NCI-H774 (cell line): ENCODE data around the gene C7orf25.
"Not testable (repeated sequence)": the region's sequence is repeated elsewhere in the genome, so short reads cannot be mapped to it uniquely, and the experiment has no call there.

Experiments used
- DNase-seq: peaks from one replicate; lab custom pipeline; 2025; lab: John Stamatoyannopoulos, UW

Gene C7orf25

DNA sequence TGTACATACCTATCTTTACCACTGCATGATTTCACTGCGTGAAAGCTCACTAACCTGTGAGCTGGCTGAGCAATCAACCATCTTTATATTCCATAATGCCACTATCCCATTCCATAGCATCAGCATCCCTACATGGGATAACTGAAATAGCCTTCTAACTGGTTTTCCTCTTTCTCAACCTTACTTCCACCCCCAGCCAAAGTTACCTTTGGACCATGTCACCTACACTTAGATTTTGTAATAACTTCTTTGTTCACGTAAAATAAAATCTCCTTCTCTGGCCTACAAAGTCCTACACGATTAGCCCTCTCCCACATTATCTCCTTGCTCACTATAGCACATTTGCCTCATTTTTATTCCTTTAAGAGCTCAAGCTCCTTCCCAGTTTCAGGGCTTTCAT is 17.6 kb upstream of the C7orf25 start:
- no peak for DNase-seq

DNA sequence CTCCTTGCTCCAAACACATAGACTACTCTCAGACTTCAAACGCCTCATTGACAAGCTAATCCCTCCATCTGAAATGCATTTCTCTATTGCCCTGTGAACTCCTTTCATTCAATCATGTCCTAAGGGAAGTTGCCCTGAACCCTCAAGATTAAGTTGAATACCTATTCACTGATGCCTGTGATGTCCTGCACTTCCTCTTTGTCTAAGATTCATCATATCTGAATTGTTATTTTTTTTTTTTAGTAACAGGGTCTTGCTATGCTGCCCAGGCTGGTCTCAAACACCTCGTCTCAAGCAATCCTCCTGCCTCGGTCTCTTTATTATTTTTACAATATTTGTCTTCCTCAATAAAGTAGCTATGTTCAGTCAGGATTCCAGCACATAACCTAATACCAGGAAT is 16.9 kb upstream of the C7orf25 start:
- no peak for DNase-seq

DNA sequence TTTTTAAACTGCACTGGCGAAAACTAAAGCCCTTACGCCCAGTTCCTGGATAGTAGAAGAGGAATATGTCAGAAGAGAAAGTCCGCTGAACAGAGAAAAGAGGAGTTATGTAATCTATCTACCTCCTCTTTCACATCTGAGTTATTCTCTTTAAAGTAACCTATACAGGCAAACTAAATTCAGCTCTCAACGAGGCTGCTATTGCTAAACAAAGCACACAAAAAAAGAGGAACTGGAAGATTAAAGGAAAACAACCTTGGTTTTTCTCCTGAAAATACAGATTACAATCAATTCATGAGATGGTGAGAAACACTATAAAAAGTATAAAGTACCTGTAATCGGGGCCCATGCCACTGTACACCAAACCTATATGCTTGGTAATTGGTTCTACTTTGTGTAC is 14.3 kb upstream of the C7orf25 start:
- no peak for DNase-seq

DNA sequence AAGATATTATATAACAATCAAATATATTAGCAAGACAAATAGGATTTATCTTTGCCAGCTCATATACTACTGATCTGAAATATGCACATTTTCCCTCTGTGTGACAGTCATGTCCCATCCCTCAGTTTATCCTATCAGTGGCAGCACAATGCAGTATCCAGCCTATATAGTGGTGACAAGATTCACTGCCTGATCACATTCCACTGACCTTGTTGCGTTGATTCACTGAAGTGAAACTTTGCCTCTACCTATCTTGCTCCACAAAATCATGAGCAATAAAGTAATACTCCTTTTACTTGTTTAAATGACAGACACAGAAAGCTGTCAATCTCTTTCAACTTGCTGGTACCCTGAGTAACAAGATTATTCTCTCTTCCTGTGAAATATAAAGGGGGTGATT is 13.8 kb upstream of the C7orf25 start:
- DNase-seq, result no peak

DNA sequence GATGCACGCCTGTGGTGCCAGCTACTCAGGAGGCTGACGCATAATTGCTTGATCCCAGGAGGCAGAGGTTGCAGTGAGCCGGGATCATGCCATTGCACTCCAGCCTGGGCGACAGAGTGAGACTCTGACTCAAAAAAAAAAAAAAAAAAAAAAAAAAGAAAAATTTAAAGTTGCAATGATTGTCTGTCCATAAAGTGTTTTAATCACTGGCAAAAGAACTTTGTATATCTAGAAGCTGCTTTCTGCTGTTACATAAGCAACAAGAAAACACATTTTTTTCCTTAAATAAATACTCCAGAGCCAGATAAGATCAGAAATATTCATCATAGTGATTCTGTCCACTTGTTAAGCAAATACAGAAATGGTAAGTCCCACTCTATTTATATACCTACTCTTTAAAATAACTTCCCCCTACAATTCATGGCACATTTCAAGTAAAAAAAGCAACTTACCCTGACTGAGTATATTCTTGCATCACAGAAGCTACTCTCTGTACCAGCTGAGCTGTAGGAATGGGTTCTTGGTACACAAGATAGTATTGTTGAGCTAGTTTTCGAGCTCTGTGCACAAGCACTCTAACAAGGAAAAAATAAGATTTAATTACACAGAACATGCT is 12.5 kb upstream of the C7orf25 start:
- no peak for DNase-seq

DNA sequence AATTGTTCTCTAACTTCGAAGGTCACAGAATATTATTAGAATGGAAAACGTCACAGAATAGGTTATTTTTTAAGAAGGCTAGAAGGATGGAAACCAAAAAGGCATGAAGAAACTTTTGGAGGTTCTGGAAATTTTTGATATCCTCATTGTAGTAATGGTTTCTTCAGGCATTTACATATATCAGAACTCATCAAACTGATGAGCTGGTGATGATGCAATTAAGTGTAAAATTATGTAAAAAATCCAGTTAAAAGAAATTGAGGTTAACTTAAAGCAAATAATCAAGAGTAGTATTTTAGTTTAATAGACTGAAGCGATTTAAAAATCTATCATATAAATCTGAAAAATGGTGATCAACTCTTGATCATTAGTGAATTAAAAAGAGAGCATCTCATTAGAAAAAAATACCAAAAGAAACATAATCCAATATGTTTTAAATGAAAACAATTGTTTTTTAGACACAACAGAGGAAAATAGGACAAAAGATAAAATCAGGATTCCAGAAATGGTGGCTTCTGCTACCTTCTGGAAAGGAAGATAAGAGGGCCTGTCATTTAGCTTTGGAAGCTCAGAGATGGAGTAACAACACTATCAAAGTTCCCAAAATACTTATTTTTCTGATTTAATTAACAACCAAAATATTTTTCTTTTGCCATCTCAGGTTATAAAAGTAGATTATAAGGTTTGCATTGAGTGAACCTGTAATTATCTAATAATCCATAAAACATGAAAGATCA is 10.3 kb upstream of the C7orf25 start:
- no peak for DNase-seq

DNA sequence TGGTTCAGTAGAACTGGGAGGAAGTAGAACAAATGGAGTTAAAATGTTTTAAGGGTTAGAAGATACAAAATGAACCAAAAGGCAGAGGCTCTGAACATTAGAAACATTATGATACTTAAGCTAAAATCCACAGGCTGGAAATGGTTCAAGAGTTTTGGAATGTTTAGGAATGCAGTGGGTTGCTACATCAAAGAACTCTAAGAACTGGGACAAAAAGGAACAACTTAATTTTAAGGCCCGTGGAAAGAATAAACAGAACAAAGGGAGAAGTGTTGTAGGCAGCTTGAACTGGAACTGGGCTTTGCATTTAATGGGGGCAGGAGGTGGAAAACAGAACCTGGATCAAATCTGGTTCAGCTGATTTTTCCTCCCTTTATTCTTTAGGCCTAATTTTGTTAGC is 3.5 kb upstream of the C7orf25 start:
- no peak for DNase-seq

DNA sequence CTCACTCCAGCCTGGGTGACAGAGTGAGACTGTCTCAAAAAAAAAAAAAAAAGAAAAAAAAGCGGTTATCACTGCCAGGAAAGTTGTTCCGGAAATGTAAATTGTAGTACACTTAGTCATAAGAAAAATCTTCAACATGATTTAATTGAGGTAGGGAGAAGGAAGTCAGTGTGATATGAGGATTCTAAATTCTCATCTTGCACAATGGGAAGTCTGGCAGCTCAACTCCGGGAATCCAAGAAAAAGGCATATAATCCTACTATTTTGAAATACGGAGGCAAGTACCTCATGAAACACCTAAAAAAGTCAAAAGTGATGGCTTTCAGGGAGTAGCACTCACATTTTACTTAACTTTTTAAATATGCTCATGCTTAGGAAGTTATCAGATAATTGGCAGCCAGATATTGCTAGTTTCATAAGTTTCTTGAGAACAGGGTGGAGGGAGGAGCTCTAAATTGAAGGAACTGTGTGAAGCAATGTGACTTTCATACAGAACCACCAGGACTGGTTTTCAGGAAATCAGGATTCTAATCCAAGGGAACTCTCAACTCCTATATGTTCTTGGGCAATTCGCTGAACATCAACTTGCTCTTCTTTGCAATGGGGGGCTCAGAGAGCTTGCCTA is 2.7 kb upstream of the C7orf25 start:
- no peak for DNase-seq

DNA sequence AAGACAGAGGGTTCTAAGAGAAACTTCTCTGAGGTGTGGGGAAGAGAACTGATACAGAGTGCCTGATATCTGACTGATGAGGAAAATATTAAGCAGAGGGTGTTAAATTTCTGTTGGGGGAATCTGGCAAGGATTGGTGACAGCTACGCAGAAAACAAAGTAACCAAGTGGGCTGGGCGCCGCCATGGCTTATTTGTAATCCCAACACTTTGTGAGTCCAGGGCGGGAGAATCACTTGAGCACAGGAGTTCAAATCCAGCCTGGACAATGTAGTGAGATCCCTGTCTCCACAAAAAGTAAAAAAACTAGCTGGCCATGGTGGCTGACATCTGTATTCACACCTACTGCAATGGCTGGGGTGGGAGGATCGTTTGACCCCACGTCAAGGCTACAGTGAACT is 2.1 kb upstream of the C7orf25 start:
- DNase-seq, result no peak

DNA sequence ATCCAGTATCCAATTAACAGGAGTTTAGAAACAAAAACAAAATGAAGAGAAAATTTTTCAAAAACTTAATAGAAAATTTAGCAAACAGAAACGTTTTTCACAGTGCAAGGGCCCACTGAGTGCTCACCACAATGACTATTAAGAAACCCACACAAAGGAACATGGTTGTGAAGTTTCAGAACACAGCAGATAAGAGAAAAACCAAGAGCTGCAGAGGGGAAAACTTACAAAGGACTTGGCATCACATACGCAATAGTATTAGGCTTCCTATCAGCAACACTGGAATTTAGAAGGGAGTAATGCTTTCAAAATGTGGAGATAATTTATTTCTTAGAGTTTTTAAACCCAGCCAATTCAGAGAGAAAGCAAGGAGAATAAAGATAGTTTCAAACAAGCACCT is 1.7 kb upstream of the C7orf25 start:
- no peak for DNase-seq

DNA sequence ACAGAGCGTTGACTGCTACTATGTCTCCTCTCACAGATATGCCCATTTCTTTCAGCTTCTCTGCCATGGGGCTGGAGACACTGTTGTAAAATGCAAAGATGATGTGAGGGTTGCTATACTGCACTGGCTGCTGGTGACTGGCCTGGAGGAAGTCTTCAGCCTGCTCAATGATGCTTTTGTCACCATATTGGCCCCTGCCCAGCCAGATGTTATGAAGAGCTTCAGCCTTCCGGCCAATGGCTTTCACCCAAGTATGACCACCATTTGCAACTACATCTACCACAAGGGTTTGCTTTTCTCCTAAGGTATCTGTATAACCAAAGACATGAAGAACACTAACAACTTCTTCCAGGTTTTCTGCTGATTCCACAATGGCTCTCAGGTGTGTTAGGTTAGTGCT is 1.6 kb downstream of the C7orf25 start:
- DNase-seq, result no peak

DNA sequence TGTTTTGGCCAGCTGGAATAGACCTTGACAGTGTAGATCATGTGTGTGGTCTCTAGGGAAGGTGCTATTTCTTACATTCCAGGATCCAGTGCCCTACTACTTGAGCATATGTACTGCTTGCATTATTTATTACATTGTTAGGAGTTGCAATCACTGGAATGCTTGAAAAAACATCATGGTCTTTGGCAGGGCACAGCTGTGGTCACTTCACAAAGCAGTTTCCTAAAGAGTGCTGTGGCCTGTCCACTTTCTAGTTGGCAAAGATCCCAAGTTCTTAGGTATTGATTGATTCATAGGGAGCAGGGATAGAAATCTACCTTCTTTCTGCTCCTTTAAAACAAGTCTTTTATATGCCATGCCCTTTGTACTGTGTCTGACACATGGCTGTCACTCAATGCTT is 4.6 kb downstream of the C7orf25 start:
- no peak for DNase-seq

DNA sequence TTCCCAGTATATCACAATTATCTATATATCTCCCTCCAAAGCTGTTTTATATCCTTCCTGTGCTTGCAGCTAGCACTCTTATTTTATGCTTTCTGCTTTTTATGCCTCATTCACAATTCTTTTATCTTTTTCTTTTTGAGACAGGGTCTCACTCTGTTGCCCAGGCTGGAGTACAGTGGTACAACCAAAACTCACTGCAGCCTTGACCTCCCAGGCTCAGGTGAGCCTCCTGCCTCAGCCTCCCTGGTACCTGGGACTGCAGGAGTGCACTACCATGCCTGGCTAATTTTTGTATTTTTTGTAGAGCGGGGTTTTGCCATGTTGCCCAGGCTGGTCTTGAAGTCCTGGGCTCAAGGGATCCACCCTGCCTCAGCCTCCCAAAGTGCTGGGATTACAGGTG is 5.7 kb downstream of the C7orf25 start:
- DNase-seq, result no peak

DNA sequence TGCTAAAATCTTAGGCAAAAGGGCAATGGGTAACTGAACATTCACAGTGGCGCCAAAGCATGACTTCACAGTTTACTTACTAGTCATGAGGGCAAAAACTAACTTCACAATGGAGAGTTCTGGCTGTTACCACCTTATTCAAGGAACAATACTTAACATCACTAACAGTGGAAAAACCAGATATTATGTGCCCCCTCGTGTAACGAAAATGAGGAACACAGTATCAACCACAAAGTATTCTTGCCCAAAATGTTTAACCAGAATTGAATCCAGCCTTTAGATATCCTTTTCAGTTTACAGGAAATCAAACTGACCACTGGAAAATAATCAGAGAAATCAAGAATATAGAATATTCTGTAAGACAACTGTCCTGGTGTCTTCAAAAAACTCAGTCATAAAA is 9.5 kb downstream of the C7orf25 start:
- DNase-seq, result no peak

DNA sequence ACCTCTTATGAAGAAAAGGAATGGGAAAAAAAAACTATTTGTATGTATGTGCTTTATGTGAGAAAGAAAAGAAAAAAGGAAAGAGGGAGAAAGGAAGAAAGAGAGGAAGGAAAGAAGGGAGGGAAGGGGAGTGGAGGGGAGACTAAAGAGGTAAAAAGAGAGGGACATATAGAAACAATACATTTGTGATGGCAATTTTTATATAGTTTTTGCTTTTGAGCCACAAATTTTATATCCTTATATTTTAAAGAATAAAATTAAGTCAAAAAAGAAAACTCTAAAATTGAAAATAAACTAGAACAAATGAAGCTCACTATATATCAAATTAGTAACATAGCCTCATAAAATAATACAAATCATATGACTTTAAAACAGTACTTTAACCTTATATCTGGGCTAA is 11.0 kb downstream of the C7orf25 start:
- no peak for DNase-seq

DNA sequence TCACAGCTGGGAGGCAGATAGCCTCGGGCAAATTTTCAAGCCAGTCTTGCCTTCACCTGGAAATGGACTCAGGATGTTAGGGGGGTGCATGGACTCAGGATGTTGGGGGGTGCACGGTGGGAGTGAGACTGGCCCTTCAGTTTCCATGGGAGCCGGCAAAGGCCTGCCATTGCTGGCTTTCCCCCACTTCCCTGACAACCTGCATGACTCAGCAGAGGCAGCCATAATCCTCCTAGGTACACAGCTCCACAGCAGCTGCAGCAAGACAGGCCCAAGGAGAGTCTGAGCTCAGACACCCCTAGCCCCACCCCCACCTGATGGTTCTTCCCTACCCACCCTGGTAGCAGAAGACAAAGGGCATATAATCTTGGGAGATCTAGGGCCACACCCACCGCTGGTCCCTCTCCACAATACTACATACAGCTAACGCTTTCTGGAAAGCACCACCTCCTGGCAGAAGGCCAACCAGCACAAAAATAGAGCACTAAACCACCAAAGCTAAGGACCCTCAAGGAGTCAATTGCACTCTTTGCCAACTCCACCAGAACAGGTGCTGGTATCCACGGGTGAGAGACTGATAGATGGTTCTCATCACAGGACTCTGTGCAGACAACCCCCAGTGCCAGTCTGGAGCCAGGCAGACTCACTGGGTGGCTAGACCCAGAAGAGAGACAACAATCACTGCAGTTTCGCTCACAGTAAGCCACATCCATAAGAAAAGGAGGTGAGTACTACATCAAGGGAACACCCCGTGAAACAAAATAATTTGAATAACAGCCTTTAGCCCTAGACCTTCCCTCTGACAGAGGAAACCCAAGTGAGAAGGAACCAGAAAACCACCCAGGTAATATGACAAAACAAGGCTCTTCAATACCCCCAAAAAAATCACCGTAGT is 18.3 kb downstream of the C7orf25 start:
- DNase-seq, result no peak

DNA sequence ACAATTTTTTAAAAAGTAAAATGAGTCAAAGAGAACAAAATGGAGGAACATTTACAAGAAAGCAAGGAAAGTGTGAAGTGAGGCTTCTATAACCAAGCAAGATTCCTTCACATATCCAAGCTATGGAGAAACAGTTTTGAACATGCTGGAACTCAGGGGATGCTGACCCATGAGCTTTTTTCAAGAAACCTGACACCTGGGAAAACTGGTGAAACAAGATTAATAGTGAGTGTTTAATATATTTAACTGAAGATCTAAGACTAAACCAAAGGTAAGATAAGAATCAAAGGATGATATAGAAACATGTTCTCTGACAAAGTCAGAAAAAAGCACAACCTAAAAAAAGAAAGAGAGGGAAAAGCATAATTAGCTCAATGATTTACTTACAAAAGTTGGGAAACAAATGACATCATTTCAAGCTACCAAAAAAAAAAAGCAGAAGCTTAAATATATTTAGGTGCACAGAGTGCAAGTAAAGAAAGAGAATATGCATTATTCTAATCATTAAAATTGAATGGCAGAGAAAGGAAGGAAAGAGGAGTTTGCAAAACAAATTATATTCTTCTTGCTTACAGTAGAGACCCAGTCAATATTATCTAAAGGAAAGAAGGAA is 24.9 kb downstream of the C7orf25 start:
- no peak for DNase-seq

DNA sequence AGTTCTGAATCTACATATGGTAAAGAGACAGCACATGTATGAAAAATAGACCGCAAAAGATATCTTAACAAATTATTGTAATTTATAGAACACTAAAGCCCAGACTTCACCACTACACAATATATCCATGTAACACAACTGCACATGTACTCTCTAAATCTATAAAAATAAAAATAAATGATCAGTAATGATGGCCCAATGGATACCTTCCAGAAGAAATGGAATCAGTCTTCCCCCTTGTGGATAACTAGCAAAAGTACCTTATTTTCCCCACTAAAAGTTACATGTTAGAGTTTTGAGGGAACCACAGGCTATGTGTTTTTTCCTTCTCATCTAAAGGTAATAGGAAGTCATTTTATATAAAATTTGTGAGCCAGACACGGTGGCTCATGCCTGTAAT is 25.7 kb downstream of the C7orf25 start:
- DNase-seq, result no peak

DNA sequence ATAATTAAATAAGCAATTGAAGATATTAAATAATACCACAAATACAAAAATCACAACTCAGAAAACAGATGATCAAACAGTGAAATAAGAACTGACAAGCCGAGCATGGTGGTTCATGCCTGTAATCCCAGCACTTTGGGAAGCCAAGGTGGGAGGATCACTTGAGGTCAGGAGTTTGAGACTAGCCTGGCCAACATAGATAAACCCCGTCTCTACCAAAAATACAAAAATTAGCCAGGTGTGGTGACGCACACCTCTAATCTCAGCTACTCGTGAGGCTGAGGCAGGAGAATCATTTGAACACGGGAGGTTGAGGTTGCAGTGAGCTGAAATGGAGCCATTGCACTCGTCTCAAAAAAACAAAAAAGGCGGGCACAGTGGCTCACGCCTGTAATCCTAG is 26.7 kb downstream of the C7orf25 start:
- DNase-seq, result not testable (repeated sequence)

DNA sequence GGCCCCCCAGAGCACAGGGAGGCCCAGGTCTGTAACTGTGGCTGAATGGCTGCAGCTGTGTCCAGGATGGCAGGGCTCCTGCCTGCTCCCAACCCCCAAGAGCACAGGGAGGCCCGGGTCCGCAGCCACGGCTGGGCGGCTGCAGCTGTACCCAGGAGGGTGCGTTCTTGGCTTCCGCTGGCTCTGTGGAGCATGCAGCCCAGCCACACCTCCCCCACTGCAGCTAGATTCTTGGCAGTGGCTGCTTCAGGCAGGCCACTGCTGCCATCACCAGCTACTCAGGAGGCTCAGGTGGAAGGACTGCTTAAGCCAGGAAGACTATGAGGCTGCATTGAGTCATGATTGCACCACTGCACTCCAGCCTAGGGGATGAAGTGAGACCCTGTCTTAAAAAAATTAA is 27.9 kb downstream of the C7orf25 start:
- DNase-seq, result no peak

DNA sequence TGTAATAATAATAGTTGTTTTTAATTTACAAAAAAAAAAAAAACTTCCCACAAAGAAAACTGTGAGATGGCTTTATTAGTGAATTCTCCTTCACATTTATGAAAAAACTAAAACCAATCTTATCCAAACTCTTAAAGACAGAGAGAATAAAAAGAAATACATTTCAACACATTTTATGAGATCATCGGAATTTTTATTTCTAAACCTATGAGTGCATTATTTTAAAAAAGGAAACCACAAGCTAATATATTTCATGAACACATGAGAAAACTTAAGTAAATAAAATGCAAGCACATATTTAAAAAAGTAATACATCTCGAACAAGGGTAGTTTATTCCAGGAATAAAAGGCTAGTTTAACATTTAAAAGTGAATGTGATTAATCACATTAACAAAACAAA is 31.5 kb downstream of the C7orf25 start:
- DNase-seq, result no peak

DNA sequence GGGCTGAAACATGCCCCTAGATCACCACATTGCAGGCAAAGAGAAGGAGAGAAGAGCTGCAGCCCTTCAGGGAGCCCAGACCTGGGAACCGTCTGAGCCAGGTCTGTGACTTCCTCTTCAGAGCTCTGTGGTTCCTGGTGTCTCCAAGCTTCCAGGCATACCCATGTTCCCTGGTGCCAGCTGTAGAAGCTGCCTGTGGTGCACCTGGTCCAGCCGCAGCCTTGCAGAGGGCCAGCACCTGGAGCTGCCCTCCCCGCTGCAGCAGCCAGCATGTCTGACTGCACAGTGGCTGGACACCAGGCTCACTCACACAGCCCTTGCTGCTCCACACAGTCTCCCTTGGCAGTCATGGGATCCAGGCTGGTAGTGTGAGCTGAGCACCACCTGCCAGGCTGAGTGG is 33.6 kb downstream of the C7orf25 start:
- DNase-seq, result no peak
